HG03064 (cell line): ENCODE measurements around the gene SKI.
A peak's percentile ranks its signal among the peaks of the same experiment; 100 is the strongest.

ENCODE experiments used
- ATAC-seq: cut with Tn5 transposase; IDR thresholded peaks from one replicate; pipeline ENCODE4 v1.9.1; 2021; ENCODE audit warnings: low read depth; ENCODE audit not compliant: unreplicated experiment

The SKI gene

DNA sequence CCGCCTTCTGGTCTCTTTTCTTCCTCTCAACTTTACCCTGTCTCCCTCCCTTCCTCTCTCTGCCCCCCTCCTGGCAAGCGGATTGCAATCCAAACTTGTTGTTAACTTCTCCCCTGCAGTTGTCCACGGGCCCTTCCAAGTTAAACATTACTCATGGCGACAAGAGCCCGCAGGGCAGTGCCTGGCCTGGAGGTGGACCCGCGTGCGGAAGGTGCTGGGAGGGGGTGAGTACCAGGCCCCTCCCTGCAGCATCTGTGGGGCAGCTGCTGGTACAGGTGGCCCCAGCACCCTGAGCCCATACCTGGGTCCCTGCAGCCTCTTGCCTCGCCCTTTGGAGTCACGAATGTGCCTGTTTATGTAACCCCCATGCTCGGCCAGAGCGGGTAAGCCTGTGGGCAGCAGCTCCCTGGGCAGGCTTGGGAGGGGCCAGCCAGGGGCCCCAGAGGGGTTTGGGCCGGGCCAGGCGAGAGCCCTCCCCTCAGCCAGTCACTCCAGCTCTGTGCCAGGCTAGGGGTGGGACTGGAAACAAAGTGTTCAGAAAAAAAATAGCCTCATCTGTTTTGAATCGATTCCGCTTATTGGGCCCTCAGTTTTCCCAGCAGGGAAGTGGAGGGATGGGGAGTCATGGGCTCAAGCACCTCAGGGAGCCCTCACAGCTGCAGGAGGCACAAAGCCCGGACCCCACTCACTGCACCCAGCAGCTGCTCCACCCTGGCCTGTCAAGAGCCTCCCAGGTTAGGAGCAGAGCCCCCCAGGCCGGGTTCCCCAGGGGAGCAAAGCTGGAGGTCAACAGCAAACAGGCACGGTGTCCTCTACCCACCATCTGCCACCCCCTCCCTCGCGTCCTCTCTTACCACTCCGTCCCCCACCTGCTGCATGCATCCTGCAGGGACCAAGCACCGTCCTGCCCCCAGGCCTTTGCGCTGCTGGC, 19.5 kb upstream of the SKI start:
- no peak for ATAC-seq

DNA sequence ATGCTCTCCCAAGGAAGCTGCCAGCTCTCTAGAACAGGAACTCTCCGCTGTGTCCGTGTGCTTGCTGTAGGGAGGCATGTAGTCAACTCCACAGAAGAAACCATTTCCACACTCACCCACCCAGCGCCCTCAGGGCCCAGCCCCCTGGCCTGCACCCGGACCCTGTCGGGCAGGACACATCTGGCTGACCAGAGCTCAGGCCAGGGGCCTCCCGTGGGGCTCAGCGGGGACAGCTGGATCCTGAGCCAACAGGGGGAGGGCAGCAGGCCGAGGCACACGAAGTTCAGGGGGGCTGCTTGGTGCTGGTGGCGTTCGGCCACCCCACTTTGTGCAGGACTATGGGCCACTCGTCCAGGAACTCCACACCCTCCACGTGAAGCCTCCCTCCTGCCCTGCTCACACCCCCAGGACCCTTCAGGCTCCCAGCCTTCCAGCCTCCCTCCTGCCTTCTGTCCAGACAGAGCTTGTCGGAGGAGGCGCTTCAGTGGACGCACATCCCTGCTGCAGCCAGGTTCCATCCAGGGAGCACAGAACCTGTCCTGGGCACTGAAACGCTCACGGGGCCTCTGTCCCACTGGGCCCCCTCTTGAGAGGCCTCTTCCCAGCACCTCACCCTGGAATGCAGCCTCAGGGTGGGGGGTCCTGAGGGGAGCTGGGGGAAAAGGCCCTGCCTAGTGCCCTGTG, 18.6 kb upstream of the SKI start:
- no peak for ATAC-seq

DNA sequence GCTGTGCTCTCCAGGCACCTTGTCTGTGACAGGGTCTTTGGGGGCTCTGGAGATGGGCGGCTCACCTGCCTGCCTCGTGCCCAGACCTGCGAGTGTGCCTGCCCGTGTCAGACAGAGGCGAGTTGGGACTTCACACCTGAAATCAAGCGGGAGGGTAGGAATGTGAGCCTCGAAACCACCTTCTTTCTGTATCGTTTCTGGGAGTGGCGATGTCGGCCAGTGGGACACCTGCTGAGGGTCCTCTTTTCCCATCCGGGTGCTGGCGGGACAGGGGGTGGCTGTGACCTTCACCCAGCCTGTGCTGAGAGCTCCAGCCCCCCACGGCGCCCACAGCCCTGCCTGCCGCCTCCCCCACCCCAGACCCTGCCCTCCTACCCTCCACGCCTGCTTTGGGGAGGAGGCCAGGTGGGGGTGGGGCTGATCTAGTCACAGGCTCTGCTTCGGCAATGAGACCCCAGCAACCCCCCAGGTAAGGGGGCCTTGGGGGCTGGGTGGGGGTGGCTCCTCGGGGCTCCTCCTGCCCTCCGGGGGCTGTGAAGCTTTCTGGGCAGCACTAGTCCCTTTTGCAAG, 17.9 kb upstream of the SKI start:
- ATAC-seq = no peak

DNA sequence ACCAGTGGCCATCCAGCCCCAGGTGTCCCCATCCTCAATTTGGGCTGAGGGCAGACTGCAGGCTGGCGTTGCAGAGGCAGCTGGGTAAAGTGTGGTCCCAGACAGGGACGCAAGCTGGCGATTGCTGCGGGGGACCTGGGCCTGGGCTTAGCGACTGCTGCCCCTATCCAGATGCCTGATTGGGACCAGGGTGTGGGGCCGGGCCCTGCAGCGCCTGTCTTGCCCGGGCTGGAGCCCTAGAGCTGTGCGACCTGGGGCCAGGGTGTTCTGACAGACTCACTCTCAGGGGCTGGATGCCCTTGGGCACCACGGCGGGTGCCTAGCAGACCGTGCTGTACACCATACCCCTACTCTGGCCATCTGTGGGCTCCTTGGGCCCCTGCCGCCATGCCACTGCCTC, 17.3 kb upstream of the SKI start:
- no peak for ATAC-seq

DNA sequence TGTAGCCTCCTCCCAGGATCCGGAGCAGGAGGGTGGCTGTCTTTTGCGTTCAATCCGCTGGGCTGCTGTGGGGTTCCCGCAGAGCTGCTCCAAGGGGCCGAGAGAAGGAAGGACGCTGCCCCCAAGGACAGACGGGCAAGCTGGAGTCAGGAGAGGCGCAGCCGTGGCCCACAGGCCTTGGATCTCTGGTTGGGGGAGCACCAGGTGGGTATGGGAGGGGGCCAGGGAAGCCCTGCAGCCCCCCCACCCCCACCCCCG, 15.9 kb upstream of the SKI start:
- ATAC-seq = no peak

DNA sequence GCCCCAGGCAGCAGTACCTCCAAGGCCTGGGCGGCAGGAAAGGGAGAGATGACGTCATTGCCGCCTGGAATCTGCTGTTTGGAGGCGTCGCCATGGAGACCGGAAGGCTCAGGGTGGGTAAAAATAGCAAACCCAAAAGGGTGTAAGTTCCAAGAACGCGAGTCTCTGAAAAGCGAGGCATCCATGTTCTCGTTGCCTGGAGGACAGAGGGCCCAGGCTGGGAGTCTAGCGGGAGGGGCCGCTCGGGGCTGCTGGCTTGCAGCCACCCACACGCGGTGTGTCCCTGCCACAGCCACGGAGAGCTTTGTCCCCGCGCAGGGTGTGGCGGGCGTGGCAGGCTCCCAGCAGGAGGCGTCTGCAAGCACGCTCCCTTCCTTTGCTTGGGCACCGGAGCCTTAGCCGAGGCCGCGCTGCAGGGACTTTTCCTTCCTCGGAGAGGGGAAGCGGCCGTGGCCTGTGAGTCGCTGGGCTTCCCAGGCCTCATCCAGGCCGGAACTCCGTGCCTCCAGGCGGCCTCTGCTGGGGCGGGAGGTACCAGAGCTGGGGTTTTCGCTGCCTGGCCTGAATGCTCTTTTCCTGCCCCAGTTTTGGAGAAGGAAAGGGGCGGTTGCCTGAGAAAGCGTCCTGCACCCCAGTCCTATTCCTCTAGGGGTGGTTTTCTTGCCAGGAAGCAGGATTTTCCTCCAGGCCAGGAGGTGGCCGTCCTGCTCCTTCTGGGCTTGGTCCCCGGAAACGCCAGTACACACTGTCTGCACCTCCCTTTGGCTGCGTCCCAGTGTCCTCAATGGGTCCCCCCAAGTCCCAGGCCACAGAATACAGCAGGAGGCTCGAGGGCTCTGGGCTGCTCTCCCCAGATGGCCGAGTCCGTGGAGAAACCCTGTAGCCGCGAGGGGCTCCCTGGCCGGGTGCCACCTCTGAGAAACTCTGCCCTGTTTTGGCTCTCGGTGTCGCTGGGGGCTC, 15.3 kb upstream of the SKI start:
- no peak for ATAC-seq

DNA sequence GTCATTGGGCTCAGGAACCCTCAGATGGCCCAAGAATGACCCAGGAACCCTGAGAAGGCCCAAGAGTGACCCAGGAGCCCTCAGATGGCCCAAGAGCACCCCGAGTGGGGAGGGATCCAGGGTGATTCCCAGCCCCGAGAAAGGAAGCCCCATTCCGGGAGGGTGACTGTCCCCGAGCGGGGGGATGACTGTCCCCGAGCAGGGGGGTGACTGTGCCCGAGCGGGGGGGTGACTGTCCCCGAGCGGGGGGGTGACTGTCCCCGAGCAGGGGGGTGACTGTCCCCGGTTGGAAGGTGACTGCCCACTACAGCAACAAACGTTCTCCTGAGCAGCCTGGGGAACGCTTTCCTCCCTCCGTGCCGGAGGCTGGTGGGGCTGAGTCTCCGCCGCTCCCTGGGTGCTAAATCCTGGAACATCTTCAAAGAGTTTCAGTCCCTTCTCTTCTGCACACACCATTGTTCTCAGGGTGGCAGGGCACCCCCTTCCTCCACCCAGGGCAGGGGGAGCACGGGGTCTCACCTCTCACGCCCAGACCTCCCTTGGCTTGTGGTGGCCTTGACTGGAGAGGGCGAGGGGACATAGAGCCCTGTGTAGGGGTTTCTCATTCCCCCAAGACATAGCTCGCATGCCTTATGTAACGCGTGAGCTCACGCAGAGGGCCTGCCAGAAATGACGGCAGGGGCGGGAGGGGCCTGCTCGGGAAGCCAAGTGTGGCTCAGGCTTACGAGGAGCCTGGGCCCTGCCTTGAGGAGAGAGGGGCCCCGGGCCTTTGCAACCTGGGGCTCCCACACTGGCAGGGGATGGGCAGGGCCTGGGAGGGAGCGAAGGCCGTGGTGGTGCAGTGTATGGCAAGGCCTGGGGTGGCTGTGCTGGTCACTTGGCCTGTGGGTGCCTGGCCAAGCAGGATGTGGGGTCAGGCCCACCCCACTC, 14.3 kb upstream of the SKI start:
- ATAC-seq = no peak

DNA sequence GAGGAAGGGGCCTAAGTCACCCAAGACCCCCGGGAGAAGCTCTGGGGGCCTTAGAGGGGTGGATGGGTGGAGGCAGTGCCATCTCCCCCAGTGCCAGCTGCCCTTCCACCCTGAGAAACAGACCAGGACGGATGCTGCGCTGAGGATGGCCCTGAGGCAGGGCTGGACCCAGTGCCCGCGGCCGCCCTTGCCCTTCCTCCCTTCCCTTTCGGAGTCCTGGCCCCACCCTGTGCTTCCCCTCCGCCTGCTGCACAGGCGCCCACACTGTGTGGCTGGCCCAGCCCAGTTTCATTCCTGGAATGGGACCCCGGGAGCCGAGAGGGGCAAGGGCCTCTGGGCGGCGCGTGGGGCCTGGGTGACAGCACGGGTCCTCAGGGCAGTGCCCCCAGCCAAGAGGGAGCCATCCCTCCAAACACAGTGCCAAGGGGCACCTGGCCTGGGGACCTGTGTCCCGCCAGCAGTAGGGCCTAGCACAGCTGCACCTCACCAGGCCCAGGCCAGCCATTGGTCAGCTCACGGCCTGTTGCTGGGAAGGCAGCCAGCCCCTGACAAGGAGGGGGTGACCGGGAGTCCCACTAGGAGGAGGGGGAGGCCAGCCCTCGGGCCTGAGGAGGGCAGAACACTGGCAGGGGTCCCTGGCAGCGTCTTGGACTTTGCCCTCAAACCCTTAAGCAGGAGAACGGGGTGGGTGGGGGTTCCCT, 13.4 kb upstream of the SKI start:
- no peak for ATAC-seq

DNA sequence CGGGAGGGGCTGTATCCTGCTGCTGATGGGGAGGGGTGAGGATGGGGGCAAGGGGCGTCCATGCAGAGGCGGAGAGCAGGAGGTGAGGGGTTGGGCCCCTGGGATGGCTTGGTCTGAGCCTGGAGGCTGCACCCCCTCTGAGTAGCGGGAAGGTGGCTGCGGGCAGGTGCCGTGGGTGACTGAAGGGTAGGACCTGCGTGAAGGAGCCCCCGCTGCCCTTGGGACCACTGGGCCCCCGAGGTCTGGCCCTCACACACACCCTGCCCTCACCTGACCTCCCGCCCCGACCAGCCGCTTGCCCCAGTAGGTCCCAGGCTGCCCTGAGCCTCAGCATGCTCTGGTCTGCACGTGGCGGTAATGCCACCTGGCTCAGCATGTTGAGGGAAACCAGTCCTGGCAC, 12.8 kb upstream of the SKI start:
- no peak for ATAC-seq

DNA sequence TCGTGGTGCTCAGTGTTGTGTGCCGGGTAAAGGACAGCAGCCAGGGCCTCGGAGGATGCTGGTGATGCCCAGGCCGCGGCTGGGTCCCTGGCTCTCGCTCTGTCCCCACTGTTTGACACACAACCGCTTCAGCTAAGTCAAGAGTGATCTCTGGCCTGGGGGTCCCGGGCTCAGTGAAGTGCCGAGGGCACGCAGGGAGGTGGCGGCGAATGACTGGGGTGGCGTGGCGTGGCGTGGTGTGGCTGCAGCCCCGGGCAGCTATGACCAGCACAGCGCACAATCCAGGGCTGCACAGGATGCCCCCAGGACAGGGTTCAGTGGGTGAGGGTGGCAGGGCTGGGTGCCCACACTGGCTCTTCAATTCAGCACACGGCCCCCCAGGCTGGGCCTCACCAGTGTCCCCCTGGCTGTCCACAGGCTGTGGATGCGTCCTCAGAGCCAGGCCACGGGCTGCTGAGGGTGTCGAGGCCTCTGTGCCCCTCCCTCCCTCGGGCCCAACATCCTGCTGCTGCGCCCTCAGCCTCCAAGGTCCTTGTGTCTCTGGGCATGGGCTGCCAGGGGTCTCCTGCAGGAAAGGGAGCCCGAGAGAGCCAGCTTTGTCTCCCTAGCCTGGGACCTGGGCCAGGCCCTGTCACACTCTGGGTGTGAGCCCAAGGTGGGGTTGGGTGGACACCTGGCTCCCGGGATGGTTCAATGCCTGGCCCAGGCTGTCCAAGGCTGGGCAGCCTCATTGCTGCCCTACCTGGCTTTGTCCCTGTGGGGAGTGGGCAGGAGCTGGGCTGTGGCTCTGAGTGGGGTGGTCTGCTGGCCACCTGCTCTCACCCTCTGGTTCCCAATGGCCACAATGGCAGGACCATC, 12.0 kb upstream of the SKI start:
- no peak for ATAC-seq

DNA sequence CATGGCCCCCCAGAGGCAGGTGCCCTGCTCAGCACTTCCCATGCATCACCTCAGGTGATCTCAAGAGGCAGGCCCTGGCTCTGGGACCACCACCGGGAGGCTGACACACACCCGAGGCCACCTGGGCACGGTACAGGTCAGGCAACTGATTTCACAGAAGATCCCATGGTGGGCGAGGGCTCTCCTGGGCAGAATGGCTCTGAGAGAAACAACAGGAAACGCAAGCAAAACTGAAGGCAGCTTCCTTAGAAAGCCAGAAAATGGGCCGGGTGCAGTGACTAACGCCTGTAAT, 11.4 kb upstream of the SKI start:
- no peak for ATAC-seq

DNA sequence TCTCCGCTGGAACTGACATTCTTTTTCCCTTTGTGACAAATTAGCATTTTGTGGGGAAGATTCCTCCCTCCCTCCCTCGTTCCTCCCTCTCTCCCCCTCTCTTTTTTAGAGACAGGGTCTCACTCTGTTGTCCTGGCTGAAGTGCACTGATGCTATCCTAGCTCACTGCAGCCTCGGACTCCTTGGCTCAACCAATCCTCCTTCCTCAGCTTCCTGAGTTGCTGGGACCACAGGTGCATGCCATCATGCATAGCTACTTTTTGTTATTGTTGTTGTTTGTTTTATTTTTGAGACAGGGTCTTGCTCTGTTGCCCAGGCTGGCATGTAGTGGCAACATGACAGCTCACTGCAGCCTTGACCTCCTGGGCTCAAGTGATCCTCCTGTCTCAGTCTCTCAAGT, 6.8 kb upstream of the SKI start:
- ATAC-seq = no peak

DNA sequence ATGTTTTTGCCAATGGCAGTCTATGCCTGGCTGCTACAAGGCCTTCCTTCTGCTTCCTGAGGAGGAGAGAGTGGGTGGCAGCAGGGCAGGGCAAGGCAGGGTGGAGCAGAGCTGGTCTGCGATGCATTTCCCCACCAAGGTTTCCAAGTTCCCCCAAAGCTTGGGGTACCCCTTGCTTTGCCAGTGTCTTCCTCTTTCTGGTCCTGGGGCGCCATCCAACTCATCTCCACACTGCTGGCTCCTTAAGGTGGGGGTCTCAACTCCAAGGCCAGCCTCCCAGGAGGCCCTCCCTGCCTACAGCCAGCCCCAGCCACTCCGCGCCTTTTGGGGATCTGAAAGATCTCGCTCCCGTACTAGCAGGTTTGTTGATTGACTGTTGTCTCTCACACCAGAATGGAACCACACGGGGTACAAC, 3.9 kb upstream of the SKI start:
- no peak for ATAC-seq

DNA sequence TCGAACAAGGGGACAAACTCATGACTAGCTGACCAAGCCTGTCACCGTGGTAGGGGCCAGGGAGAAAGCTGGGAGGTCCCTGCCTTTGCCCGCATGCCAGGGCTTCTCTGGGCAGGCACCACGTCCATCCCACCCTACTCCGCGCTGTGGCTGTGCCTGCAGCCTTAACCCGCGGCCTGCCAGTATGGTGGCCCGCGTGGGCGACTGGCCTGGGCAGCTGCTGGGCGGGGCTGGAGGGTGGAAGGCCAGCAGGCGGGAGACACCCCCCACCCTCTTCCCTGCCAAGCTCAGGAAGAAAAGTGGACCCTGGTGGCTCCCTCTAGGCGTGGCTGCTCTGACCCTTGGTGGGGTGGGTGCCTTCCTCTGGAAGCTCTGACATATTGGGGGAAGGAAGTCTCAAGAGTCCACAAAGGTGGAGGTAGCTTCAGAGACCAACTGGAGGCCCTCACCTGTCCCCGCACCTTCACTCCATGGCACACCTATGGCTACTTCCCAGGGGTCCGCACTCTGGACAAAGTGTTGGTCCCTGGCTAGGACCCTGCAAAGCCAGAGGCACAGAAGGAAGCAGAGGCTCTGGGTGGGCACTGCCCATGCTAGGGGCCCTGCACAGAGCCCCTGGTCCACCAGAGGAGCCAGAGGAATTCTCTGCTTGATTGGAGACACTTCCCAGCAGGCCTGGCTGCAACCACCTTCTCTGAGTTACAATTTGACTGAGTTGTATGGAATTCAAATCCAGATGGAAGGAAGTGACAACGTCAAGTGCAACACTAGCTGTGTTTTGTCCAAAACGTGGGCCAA, 3.3 kb upstream of the SKI start:
- no peak for ATAC-seq

DNA sequence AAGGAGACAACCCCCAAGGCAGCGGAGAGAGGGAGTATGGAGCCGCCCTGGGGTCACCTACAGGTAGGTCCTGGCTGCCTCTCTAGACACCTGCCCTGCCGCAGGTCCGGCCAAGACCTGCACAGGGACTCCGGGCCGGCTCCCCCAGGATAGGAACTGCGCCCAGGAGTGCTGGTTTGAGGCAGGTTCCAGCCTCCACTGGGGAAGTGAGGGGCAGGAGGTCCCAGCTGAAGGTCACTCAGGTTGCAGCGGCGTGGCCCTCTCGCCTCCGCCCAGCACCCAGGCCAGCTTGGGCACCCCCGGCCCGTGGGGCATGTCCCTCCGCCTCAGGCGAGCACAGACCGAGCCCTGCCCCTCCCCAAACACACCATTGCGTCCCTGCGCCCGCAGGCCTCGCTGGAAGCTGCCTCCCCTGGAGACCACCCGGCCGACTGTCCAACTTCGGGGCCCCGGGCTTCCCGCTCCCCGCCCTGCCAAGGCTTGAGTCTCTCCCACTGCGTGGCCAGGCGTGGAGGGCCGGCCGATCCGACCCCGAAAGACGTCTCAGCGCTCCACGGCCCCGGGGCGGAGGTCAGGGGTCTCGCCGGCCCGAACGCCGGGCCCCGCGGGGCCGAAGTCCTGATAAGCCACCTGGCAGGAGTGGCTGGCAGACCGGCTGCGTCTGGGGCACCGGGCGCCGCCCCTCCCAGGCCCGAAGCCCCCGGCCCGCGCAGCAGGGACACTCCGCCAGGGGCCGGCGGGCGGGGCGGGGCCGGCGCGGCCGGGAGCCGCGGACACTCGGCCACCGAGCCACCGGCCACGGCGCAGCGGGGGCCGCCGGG, 1.4 kb upstream of the SKI start:
- no peak for ATAC-seq

DNA sequence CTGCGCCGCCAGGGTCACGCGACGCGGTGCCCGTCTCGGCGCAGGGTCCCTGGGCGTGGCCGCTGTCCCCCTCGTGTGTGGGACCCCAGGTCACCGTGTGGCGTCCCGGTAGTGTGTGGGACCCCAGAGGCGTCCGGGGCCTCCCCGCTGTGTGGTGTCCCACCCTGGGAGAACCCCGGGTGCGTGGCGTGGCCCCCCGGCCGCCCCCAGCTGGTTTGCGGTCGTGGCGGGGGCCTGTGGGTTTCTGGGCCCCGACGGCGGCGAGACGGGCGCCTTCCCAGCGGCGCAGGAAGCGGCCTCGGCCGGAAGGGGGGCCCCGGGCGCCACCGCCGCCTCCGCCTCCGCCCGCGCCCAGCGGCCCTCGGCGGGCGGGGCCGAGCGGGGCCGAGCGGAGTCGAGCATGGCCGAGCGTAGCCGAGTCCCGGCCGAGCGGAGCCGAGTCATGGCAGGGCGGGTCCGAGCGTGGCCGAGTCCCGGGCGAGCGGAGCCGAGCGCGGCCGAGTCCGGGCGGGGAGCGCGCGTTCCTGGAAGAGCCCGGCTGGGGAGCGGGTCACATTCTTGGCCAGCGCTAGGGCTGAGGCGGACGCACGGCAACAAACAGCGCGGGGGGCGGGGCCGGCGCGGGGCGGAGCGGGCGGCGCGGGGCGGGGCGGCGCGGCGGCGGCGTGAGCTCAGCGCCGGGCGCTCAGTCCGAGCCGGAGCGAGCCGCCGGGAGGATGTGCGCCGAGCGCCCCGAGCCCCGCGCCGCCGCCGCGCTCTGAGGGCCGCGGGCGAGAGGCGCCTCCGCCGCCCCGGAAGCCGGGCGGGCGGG, 568 bp upstream of the SKI start:
- ATAC-seq = peak; percentile 86
